ENCODE measurements around the gene OSBPL6. TPM values are rescaled to one million over a fixed set of nuclear protein-coding genes. Genes with fewer than 3 reads are reported as not detected.

OSBPL6 gene
- total and polyA plus RNA-seq, 9 of the 15 experiments (the other 6 are each of a cell fraction or from before 2014, with no cell fraction given): 3.4 to 12.7 (median 9.3) TPM

GRCh38 chr2:178401994-178402437 lies 207.7 kb downstream of the OSBPL6 start (continued):
- TF ChIP-seq BACH1 (tag; IDR thresholded peaks at IDR 0.05): 0 out of 2 replicates have a peak, but pooled peaks have one; percentile 17
- no peak for TF ChIP-seq PHB (CRISPR knock-in tag; IDR thresholded peaks at IDR 0.05)
- TF ChIP-seq HDAC1 (IDR thresholded peaks at IDR 0.05): peak in 1 of 2 experiments; percentile 86; a peak in 2 of 4 replicates
- peak; percentile 39 for TF ChIP-seq FOS (IDR thresholded peaks at IDR 0.05; ENCODE audit: extremely low read depth, insufficient read length)
- no peak for TF ChIP-seq ZNF217 (CRISPR knock-in tag; IDR thresholded peaks at IDR 0.05)
- peak; percentile 82; the same call in 1 of the 2 replicates for TF ChIP-seq LEF1 (IDR thresholded peaks at IDR 0.05)
- no peak for TF ChIP-seq ZNF12 (CRISPR knock-in tag; IDR thresholded peaks at IDR 0.05)
- TF ChIP-seq NCOR1 (IDR thresholded peaks at IDR 0.05): peak; percentile 85
- peak; percentile 80 for TF ChIP-seq MTA2 (IDR thresholded peaks at IDR 0.05; ENCODE audit: low read depth)
- TF ChIP-seq ERF (CRISPR knock-in tag; IDR thresholded peaks at IDR 0.05): no peak
- TF ChIP-seq NCOA4 (IDR thresholded peaks at IDR 0.05; ENCODE audit: partially characterized antibody): peak; percentile 6
- peak; percentile 45; the same call in 1 of the 2 replicates for TF ChIP-seq ZEB2 (IDR thresholded peaks at IDR 0.05)
- TF ChIP-seq CREB1 (IDR thresholded peaks at IDR 0.05): peak; percentile 28; the same call in 1 of the 2 replicates
- no peak for TF ChIP-seq CREB1 (CRISPR knock-in tag; IDR thresholded peaks at IDR 0.05)
- TF ChIP-seq ZNF384 (IDR thresholded peaks at IDR 0.05; ENCODE audit: low read depth, low read length): peak; percentile 94
- no peak for TF ChIP-seq ASH1L (IDR thresholded peaks at IDR 0.05; ENCODE audit: borderline replicate concordance, low read depth, partially characterized antibody)
- TF ChIP-seq NFATC3 (IDR thresholded peaks at IDR 0.05): no peak
- peak; percentile 26 for TF ChIP-seq DACH1 (IDR thresholded peaks at IDR 0.05; ENCODE audit: partially characterized antibody)
- TF ChIP-seq ZNF586 (CRISPR knock-in tag; conservative IDR thresholded peaks at IDR 0.05): no peak
- peak; percentile 77 for TF ChIP-seq GATA2 (CRISPR knock-in tag; IDR thresholded peaks at IDR 0.05)
- no peak for TF ChIP-seq ZBTB9 (CRISPR knock-in tag; IDR thresholded peaks at IDR 0.05)
- TF ChIP-seq POLR2AphosphoS5 (IDR thresholded peaks at IDR 0.05; ENCODE audit: control insufficient read depth, insufficient read depth, low read depth, low read length): peak; percentile 92
- TF ChIP-seq JUN (IDR thresholded peaks at IDR 0.05; ENCODE audit: borderline replicate concordance, low read depth, low read length): peak; percentile 62; the same call in 1 of the 2 replicates
- TF ChIP-seq JUN (CRISPR knock-in tag; IDR thresholded peaks at IDR 0.05; ENCODE audit: borderline replicate concordance): no peak
- peak; percentile 60 for TF ChIP-seq PML (IDR thresholded peaks at IDR 0.05; ENCODE audit: low read length)
- no peak for TF ChIP-seq FOXJ3 (CRISPR knock-in tag; IDR thresholded peaks at IDR 0.05)
- peak in 1 of 2 experiments; percentile 48; a peak in 1 of 4 replicates for TF ChIP-seq TBL1XR1 (IDR thresholded peaks at IDR 0.05; ENCODE audit: low read length in 2 of 2)
- TF ChIP-seq FIP1L1 (IDR thresholded peaks at IDR 0.05; ENCODE audit: low read depth, low read length, poor library complexity, severe bottlenecking): no peak
- TF ChIP-seq ZNF24 (IDR thresholded peaks at IDR 0.05): no peak
- TF ChIP-seq TEAD4 (IDR thresholded peaks at IDR 0.05; ENCODE audit: low read length): peak; percentile 91
- TF ChIP-seq TEAD4 (CRISPR knock-in tag; IDR thresholded peaks at IDR 0.05; ENCODE audit: borderline replicate concordance): no peak
- no peak for TF ChIP-seq HLTF (IDR thresholded peaks at IDR 0.05)
- TF ChIP-seq CEBPG (CRISPR knock-in tag; IDR thresholded peaks at IDR 0.05): peak; percentile 73; the same call in 1 of the 2 replicates
- TF ChIP-seq CEBPG (tag; conservative IDR thresholded peaks at IDR 0.05 in 1 of 2, IDR thresholded peaks at IDR 0.05 in 1 of 2): peak in 1 of 2 experiments; percentile 48; a peak in 1 of 4 replicates
- TF ChIP-seq CXXC5 (CRISPR knock-in tag; IDR thresholded peaks at IDR 0.05): peak; percentile 64
- TF ChIP-seq DPF2 (IDR thresholded peaks at IDR 0.05): peak; percentile 95
